A673 (cell line): ENCODE measurements around the gene CARM1. TPM values are rescaled to one million over a fixed set of nuclear protein-coding genes. Genes with fewer than 3 reads are reported as not detected.

Source experiments
- BruUV-seq: library from RNA; stranded (reverse); fragments of 400-500 nt; replicated peaks from 2 replicates; lab custom pipeline; 2021; lab: Mats Ljungman, UMichigan
- CTCF ChIA-PET: fragments of 300-600 bp; sonication (Branson Sonifier 250); formaldehyde crosslinking; loops from one replicate; lab custom pipeline; 2022; ENCODE audit warnings: antibody characterized with exemption; lab: Charles Lee
- POLR2A ChIA-PET: fragments of 300-600 bp; sonication (Branson Sonifier 250); formaldehyde crosslinking; loops from one replicate; lab custom pipeline; 2022; ENCODE audit warnings: antibody characterized with exemption; ENCODE audit not compliant: low non-redundant PET; lab: Charles Lee
- DNase-seq: peaks from one replicate; pipeline ENCODE4 v3.0.0-alpha.2; 2015; ENCODE audit warnings: low spot score
- H3K27ac ChIP-seq: fragments of 200-600 bp; sonication (generic); 2 replicates; pipeline ENCODE4 v1.5.1; 2016; ENCODE audit warnings: mixed run types, low read depth, mild to moderate bottlenecking, mixed read lengths, antibody characterized with exemption, low read length; ENCODE audit not compliant: poor library complexity, severe bottlenecking
- H3K27me3 ChIP-seq: fragments of 200-600 bp; sonication (generic); replicated peaks from 2 replicates; pipeline ENCODE4 v1.6.1; 2017; ENCODE audit warnings: mixed run types, low read depth, mild to moderate bottlenecking, mixed read lengths, antibody characterized with exemption, low read length; ENCODE audit not compliant: insufficient read depth, poor library complexity
- H3K36me3 ChIP-seq: fragments of 200-600 bp; sonication (generic); 2 replicates; pipeline ENCODE4 v1.6.1; 2016; ENCODE audit warnings: mixed run types, mild to moderate bottlenecking, mixed read lengths, antibody characterized with exemption, low read length; ENCODE audit not compliant: insufficient read depth, poor library complexity, severe bottlenecking
- H3K4me1 ChIP-seq: fragments of 200-600 bp; sonication (generic); 2 replicates; pipeline ENCODE4 v1.6.1; 2017; ENCODE audit warnings: mixed run types, mild to moderate bottlenecking, mixed read lengths, antibody characterized with exemption, low read length; ENCODE audit not compliant: insufficient read depth, poor library complexity, severe bottlenecking
- H3K4me3 ChIP-seq: fragments of 200-600 bp; sonication (generic); 2 replicates; pipeline ENCODE4 v1.5.1; 2016; ENCODE audit warnings: low read depth, mixed run types, mild to moderate bottlenecking, mixed read lengths, low read length; ENCODE audit not compliant: poor library complexity, severe bottlenecking
- H3K9me3 ChIP-seq: fragments of 200-600 bp; sonication (generic); 2 replicates; pipeline ENCODE4 v1.6.1; 2016; ENCODE audit warnings: mixed run types, low read depth, mild to moderate bottlenecking, mixed read lengths, antibody characterized with exemption, low read length; ENCODE audit not compliant: poor library complexity, severe bottlenecking
- EZH2 ChIP-seq: fragments of 200-600 bp; sonication (generic); IDR thresholded peaks from 2 replicates; pipeline ENCODE4 v1.6.1; 2017; ENCODE audit warnings: borderline replicate concordance, low read depth, mild to moderate bottlenecking, mixed read lengths, antibody characterized with exemption, low read length; ENCODE audit not compliant: poor library complexity, severe bottlenecking
- intact Hi-C: fragments of 100-400 bp; cut with micrococcal nuclease; formaldehyde crosslinking; loops from one replicate; pipeline ENCODE4 v1.10.0; 2022; ENCODE audit not compliant: unreplicated experiment
- total RNA-seq: library from RNA; stranded (reverse); gene quantifications from 2 replicates; pipeline ENCODE4 v1.2.3, GENCODE V29; 2021
- TF ChIP-seq, protein P1 (sequence below): fragments of 300-800, 200-600 bp; sonication (generic); conservative IDR thresholded peaks from 2 replicates; pipeline ENCODE4 v1.5.1; 2017; ENCODE audit warnings: low read depth, mild to moderate bottlenecking, antibody characterized with exemption, low read length, moderate library complexity, mixed read lengths

Gene CARM1
- total RNA-seq, 1 experiment from 2014 or later = 78.7 TPM

DNA sequence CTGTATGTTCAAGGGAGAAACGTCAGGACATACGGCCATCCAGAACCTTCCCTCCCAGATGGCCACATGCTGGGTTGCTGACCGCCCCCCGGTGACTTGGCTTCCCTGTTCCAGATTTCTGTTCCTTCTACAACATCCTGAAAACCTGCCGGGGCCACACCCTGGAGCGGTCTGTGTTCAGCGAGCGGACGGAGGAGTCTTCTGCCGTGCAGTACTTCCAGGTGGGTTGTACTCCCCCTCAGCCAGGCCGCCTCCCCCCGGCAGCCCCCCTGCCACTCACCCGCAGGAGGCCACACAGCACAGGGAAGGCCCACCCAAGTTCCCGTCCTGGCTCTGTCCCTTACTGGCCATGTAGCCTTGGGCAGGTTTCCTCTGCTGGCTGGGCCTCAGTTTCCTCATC, 36.6 kb downstream of the CARM1 start:
- intact Hi-C loops = no loop called here
- Histone ChIP-seq H3K9me3 (no peaks in the 10 kb centered on the region), H3K27me3 (no peaks in the 10 kb centered on the region), H3K36me3 (peaks cover 31% of the 10 kb centered on the region), H3K4me1 (no peaks in the 10 kb centered on the region), H3K27ac (no peak overlapping the region), H3K4me3 (no peak overlapping the region)
- TF ChIP-seq, protein P1, sequence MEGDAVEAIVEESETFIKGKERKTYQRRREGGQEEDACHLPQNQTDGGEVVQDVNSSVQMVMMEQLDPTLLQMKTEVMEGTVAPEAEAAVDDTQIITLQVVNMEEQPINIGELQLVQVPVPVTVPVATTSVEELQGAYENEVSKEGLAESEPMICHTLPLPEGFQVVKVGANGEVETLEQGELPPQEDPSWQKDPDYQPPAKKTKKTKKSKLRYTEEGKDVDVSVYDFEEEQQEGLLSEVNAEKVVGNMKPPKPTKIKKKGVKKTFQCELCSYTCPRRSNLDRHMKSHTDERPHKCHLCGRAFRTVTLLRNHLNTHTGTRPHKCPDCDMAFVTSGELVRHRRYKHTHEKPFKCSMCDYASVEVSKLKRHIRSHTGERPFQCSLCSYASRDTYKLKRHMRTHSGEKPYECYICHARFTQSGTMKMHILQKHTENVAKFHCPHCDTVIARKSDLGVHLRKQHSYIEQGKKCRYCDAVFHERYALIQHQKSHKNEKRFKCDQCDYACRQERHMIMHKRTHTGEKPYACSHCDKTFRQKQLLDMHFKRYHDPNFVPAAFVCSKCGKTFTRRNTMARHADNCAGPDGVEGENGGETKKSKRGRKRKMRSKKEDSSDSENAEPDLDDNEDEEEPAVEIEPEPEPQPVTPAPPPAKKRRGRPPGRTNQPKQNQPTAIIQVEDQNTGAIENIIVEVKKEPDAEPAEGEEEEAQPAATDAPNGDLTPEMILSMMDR = no peak
- TF ChIP-seq EZH2 = no peak
- DNase-seq = no peak
- ChIA-PET CTCF (no interaction called here), POLR2A (no interaction called here)
- no TSS peak for BruUV-seq

DNA sequence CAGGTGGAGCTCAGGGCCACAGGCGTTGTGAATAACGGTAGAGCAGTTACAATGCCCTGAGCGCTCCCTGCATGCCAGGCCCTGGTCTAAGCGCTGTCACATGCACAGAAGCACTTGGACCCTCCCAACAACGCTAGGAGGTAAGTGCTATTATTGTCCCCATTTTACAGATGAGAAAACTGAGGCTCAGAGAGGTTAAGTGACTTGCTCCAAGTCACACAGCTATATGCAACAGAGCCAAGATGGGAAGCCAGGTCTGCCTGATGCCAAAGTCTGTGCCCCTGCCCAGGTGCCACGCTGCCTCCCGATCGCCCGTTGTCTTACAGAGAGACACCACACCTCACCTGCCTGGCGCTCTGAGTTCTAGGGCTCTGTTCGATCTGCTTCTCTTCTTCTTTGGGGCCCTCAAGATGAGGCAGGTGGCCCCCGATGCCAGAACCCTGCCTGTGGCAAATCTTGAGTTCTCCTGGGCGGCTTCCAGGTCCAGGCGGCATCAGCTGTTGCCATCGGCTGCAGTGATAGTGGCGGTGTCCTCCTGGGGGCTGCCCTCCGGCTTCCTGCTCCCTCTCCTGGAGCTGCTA, 37.1 kb downstream of the CARM1 start:
- CTCF ChIA-PET = no interaction called here
- intact Hi-C loops = no loop called here
- Histone ChIP-seq H3K4me3 (no peak overlapping the region), H3K27ac (no peak overlapping the region), H3K36me3 (peaks cover 31% of the 10 kb centered on the region), H3K4me1 (no peaks in the 10 kb centered on the region), H3K9me3 (no peaks in the 10 kb centered on the region), H3K27me3 (no peaks in the 10 kb centered on the region)
- no peak for DNase-seq
- BruUV-seq = no TSS peak
- no peak for TF ChIP-seq EZH2
- TF ChIP-seq, protein P1 = no peak
- POLR2A ChIA-PET = no interaction called here

DNA sequence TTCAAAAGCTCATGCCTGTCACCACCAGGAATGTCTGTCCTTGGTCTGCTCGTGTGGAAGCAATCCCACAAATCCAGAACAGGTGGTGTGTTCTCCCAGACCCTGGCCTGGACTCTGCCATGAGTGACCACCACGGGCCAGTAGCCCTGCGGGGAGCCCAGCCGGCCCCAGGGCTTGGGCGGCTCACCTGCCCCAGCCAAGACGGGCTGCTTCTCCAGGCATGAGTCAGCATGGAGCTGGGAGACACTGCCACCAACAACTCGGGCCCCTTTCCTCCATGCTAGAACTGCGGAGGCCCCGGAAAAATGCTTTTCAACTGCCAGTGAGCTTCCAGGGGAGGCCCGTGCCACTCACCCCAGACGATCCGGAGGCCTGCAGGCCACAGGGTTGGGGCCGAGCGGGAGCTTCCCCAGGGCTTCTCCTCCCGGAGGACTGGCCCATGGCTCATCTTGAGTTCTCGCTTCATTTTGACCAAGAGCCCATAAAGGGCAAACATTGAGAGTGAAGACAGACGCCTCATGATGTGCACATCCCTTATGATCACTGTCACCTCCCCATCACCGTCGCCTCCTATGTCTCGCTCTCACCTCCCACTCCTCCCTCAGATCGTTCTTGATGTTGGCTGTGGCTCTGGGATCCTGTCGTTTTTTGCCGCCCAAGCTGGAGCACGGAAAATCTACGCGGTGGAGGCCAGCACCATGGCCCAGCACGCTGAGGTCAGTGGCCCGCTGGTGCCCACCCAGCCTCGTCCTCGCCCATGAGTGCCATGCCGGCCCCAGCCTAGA, 40.4 kb downstream of the CARM1 start:
- no peak overlapping the region for H3K4me3 ChIP-seq
- no peaks in the 10 kb centered on the region for H3K4me1 ChIP-seq
- POLR2A ChIA-PET = interaction anchor here (0.6 kb wide), 1 partner anchor 779 kb away, joined by 3 read pairs; no protein-coding TSS in a partner anchor
- BruUV-seq = no TSS peak
- H3K27me3 ChIP-seq = no peaks in the 10 kb centered on the region
- no peak overlapping the region for H3K27ac ChIP-seq
- no peak for TF ChIP-seq EZH2
- TF ChIP-seq, protein P1 = no peak
- intact Hi-C loops = no loop called here
- CTCF ChIA-PET = no interaction called here
- DNase-seq = no peak
- no peaks in the 10 kb centered on the region for H3K9me3 ChIP-seq
- peaks cover 37% of the 10 kb centered on the region for H3K36me3 ChIP-seq
